Stomach (tissue), 9 donors: ENCODE measurements around the gene TSNAXIP1. TPM values are rescaled to one million over a fixed set of nuclear protein-coding genes. Genes with fewer than 3 reads are reported as not detected.

Experiments
- DNase-seq, 2 donors: peaks; one replicate each; pipeline versions ENCODE4 v3.0.0 to v3.0.0-alpha.2; 2013 to 2019
- H3K27ac ChIP-seq, 5 donors: fragments of 200-600 bp in 4 of 5; sonication (generic) in 4 of 5; one replicate each; pipeline ENCODE4 v1.5.1; 2013 to 2019; ENCODE audit warnings: mild to moderate bottlenecking in 1 of 5, moderate library complexity in 1 of 5
- H3K27me3 ChIP-seq, 3 donors: fragments of 200-600 bp; sonication (generic); one replicate each; pipeline ENCODE4 v1.5.1; 2017 to 2019; ENCODE audit warnings: mixed run types in 1 of 3
- H3K36me3 ChIP-seq, 4 donors: fragments of 200-600 bp; sonication (generic); 1 replicate in 3 of 4; 2 replicates in 1 of 4; pipeline ENCODE4 v1.5.1; 2016 to 2019
- H3K4me1 ChIP-seq, 4 donors: fragments of 200-600 bp; sonication (generic); one replicate each; pipeline ENCODE4 v1.5.1; 2016 to 2019
- H3K4me3 ChIP-seq, 4 donors: fragments of 200-600 bp; sonication (generic) in 3 of 4; one replicate each; pipeline ENCODE4 v1.5.1; 2016 to 2019; ENCODE audit warnings: mild to moderate bottlenecking in 1 of 4
- H3K9me3 ChIP-seq, 4 donors: fragments of 200-600 bp; sonication (generic); one replicate each; pipeline ENCODE4 v1.5.1; 2016 to 2019
- CTCF ChIP-seq, 7 experiments: fragments of 450-650 bp in 4 of 7; fragments of 200-600 bp in 3 of 7; sonication (generic) in 3 of 7; IDR thresholded peaks; one replicate each; pipeline ENCODE4 v1.5.1; 2016 to 2019; ENCODE audit warnings: antibody characterized with exemption in 7 of 7, control low read depth in 2 of 7, mild to moderate bottlenecking in 1 of 7
- EP300 ChIP-seq: sonication (generic); formaldehyde crosslinking; IDR thresholded peaks from one replicate; pipeline ENCODE4 v1.6.1; 2017; ENCODE audit warnings: antibody characterized with exemption
- POLR2A ChIP-seq, 4 donors: fragments of 450-650 bp; IDR thresholded peaks; one replicate each; pipeline ENCODE4 v1.6.1; 2016; ENCODE audit warnings: antibody characterized with exemption in 4 of 4, control low read depth in 2 of 4, mild to moderate bottlenecking in 1 of 4, moderate library complexity in 1 of 4
- POLR2AphosphoS5 ChIP-seq, 3 donors: sonication (generic); formaldehyde crosslinking; IDR thresholded peaks; one replicate each; pipeline ENCODE4 v1.6.1; 2016; ENCODE audit warnings: antibody characterized with exemption in 3 of 3
- whole genome bisulfite sequencing, 5 donors: extraction: QIAGEN DNeasy Blood & Tissue Kit in 3 of 5; methylation state at CpG; one replicate each; pipeline versions ENCODE4 v1.1.5 to v1.1.7; 2013 to 2018; 5-methylcytosine and 5-hydroxymethylcytosine counted together
- intact Hi-C: fragments of 100-400 bp; cut with DNase I; formaldehyde crosslinking; loops from one replicate; pipeline ENCODE4 v1.15.1; 2023; ENCODE audit warnings: low total_unique reads
- polyA plus RNA-seq, 3 donors: library from polyadenylated mRNA; stranded (reverse); fragments of 200-250 nt; gene quantifications; one replicate each; pipeline ENCODE4 v1.2.3, GENCODE V29; 2013
- total RNA-seq, 5 donors: library from RNA; depleted of rRNA; stranded (reverse); fragments of >200 nt; gene quantifications; one replicate each; pipeline versions ENCODE4 v1.1.0 to v1.2.3, GENCODE V29; 2014 to 2016
- donor health status: healthy with polysubstance abuse.
- donor health status: Bipolar disorder and iron deficiency.
- donor health status: healthy.

Gene TSNAXIP1
- total and polyA plus RNA-seq, 8 donors: 0.45 to 25.7 (median 1.2) TPM; not detected in 1

GRCh38 chr16:67760956-67761230 lies 45.8 kb upstream of the TSNAXIP1 start:
- peaks cover 11 to 43% (median 41%) of the 10 kb centered on the region in 4 donors for H3K36me3 ChIP-seq
- no peaks in the 10 kb centered on the region for H3K27me3 ChIP-seq
- no peak for DNase-seq
- 67 to 88% (median 78%) methylated on average over 4 of the region's 4 CpGs for WGBS, 5 donors
- no peak overlapping the region for H3K4me3 ChIP-seq
- no peaks in the 10 kb centered on the region for H3K9me3 ChIP-seq
- no peak overlapping the region for H3K27ac ChIP-seq
- intact Hi-C loops: no loop called here
- TF ChIP-seq POLR2A (IDR thresholded peaks at IDR 0.05): no peak
- no peak for TF ChIP-seq CTCF (IDR thresholded peaks at IDR 0.05)
- no peak for TF ChIP-seq POLR2AphosphoS5 (IDR thresholded peaks at IDR 0.05)
- TF ChIP-seq EP300: no peak
- peaks cover 0 to 13% (median 5%) of the 10 kb centered on the region in 4 donors for H3K4me1 ChIP-seq

DNA sequence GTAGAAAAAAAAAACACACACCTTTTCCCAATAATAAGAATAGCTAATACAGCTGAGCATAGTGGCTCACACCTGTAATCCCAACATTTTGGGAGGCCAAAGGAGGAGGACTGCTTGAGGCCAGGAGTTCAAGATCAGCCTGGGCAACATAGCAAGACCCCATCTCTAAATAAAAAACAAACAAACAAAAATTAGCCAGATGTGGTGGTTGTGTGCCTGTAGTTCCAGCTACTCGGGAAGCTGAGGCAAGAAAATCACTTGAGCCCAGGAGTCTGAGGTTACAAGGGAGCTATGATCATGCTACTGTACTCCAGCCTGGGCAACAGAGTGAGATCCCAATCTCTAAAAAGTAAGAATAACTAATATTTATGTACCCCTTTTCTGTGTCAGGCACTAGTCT lies 44.8 kb upstream of the TSNAXIP1 start:
- intact Hi-C loops: no loop called here
- TF ChIP-seq POLR2A (IDR thresholded peaks at IDR 0.05) (no peak), EP300 (no peak), CTCF (IDR thresholded peaks at IDR 0.05) (no peak), POLR2AphosphoS5 (IDR thresholded peaks at IDR 0.05) (no peak)
- Histone ChIP-seq H3K36me3 (peaks cover 13 to 52% (median 49%) of the 10 kb centered on the region in 4 donors), H3K4me3 (no peak overlapping the region), H3K27me3 (no peaks in the 10 kb centered on the region), H3K27ac (no peak overlapping the region), H3K4me1 (peaks cover 0 to 13% (median 5%) of the 10 kb centered on the region in 4 donors), H3K9me3 (no peaks in the 10 kb centered on the region)
- no peak for DNase-seq
- WGBS, 5 donors: 98 to 100% (median 100%) methylated on average over 1 of the region's 1 CpG

- H3K36me3 ChIP-seq: peaks cover 13 to 52% (median 48%) of the 10 kb centered on the region in 4 donors
- H3K27me3 ChIP-seq: no peaks in the 10 kb centered on the region
- 91 to 100% (median 98%) methylated on average over 2 of the region's 2 CpGs; no CpG with 5 or more reads in 1 of the 5 donors for WGBS, 5 donors
- intact Hi-C loops: no loop called here
- H3K9me3 ChIP-seq: no peaks in the 10 kb centered on the region
- no peak for DNase-seq
- no peak overlapping the region for H3K27ac ChIP-seq
- H3K4me3 ChIP-seq: no peak overlapping the region
- no peak for TF ChIP-seq EP300
- no peak for TF ChIP-seq POLR2AphosphoS5 (IDR thresholded peaks at IDR 0.05)
- no peak for TF ChIP-seq CTCF (IDR thresholded peaks at IDR 0.05)
- TF ChIP-seq POLR2A (IDR thresholded peaks at IDR 0.05): no peak
- peaks cover 0 to 13% (median 5%) of the 10 kb centered on the region in 4 donors for H3K4me1 ChIP-seq
Observed at GRCh38 chr16:67762385-67762784, 44.3 kb upstream of the TSNAXIP1 start.

DNA sequence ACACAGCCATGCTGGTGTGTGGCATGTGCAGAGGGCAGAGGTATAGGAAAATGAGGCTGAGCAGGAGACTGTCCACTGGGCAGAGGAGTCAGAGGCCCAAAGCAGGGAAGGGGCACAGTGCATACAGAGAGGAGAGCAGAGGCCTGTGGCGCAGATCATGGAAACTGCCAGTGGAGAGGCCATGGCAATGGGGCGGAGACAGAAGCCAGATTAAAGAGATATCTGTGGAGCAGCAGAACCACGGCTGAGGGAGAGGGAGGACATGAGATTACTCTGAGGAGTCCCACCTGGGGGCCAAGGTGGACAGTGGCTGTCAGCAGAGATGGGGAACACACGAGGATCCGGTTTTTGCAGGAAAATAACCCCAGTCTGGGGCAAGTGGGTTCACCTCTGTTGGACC lies 43.6 kb upstream of the TSNAXIP1 start:
- no peaks in the 10 kb centered on the region for H3K9me3 ChIP-seq
- H3K27me3 ChIP-seq: no peaks in the 10 kb centered on the region
- intact Hi-C loops: no loop called here
- no peak overlapping the region for H3K4me3 ChIP-seq
- TF ChIP-seq EP300 (no peak), POLR2AphosphoS5 (IDR thresholded peaks at IDR 0.05) (no peak), CTCF (IDR thresholded peaks at IDR 0.05) (no peak), POLR2A (IDR thresholded peaks at IDR 0.05) (no peak)
- H3K4me1 ChIP-seq: peaks cover 0 to 13% (median 5%) of the 10 kb centered on the region in 4 donors
- no peak overlapping the region for H3K27ac ChIP-seq
- DNase-seq: no peak
- H3K36me3 ChIP-seq: peaks cover 9 to 51% (median 42%) of the 10 kb centered on the region in 4 donors
- 91 to 99% (median 93%) methylated on average over 5 of the region's 5 CpGs for WGBS, 5 donors
